ENCODE results near the gene MMD. TPM values are rescaled to one million over a fixed set of nuclear protein-coding genes. Genes with fewer than 3 reads are reported as not detected.
"Not testable (repeated sequence)": the region's sequence is repeated elsewhere in the genome, so short reads cannot be mapped to it uniquely, and the experiment has no call there.

Gene MMD
- total RNA-seq, 1 donor from 2014 or later: 36.9 TPM

DNA sequence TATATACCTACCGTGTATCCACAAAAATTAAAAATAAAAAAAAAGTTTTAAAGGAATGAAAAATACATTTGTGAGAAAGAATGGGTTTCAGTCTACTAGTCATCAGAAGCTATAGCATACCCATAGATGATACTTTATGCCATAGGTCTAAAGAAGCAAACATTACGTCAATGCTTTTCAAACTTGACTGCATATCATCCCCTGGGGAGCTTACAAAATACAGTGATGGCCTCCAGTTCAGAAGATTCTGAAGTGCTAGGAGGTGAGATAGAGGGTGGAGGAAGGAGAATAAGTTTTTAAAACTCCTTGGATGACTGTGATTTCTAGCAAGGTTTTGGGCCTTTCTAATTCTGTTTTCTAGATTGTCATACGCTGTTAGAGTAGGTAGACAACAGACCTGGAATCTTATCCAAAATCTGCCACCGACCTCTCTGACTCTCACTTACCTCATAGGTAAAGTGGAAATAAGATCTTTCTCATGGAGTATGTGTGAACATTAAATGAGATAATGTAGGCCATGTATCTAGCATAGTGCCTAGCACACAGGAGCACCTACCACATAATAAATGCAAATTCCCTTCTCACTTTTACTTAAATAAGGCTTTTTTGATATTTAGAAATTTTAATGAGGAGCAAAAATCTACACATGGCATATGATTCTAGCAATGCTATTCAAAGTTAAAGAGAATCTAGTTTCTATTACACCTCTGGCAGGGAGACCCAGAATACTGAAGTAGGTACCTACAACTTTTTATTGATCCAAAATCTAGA lies 12.4 kb downstream of the MMD start:
- no peaks in the 10 kb centered on the region for H3K27me3 Mint-ChIP-seq
- TF ChIP-seq, protein P1, sequence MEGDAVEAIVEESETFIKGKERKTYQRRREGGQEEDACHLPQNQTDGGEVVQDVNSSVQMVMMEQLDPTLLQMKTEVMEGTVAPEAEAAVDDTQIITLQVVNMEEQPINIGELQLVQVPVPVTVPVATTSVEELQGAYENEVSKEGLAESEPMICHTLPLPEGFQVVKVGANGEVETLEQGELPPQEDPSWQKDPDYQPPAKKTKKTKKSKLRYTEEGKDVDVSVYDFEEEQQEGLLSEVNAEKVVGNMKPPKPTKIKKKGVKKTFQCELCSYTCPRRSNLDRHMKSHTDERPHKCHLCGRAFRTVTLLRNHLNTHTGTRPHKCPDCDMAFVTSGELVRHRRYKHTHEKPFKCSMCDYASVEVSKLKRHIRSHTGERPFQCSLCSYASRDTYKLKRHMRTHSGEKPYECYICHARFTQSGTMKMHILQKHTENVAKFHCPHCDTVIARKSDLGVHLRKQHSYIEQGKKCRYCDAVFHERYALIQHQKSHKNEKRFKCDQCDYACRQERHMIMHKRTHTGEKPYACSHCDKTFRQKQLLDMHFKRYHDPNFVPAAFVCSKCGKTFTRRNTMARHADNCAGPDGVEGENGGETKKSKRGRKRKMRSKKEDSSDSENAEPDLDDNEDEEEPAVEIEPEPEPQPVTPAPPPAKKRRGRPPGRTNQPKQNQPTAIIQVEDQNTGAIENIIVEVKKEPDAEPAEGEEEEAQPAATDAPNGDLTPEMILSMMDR (conservative IDR thresholded peaks at IDR 0.05): no peak
- H3K4me1 Mint-ChIP-seq (ENCODE audit: unreplicated experiment): peaks cover 5% of the 10 kb centered on the region
- no peak overlapping the region for H3K4me3 Mint-ChIP-seq
- H3K9me3 Mint-ChIP-seq: no peaks in the 10 kb centered on the region
- peaks cover 42% of the 10 kb centered on the region for H3K36me3 Mint-ChIP-seq
- H3K27ac Mint-ChIP-seq: no peak overlapping the region
- no peak for DNase-seq (ENCODE audit: extremely low spot score, unreplicated experiment)

GRCh38 chr17:55407641-55408566 lies 13.7 kb downstream of the MMD start:
- no peaks in the 10 kb centered on the region for H3K4me1 Mint-ChIP-seq (ENCODE audit: unreplicated experiment)
- H3K27me3 Mint-ChIP-seq: no peaks in the 10 kb centered on the region
- no peaks in the 10 kb centered on the region for H3K9me3 Mint-ChIP-seq
- no peak overlapping the region for H3K27ac Mint-ChIP-seq
- TF ChIP-seq, protein P1 (conservative IDR thresholded peaks at IDR 0.05): no peak
- no peak overlapping the region for H3K4me3 Mint-ChIP-seq
- DNase-seq (ENCODE audit: extremely low spot score, unreplicated experiment): no peak
- H3K36me3 Mint-ChIP-seq: peaks cover 37% of the 10 kb centered on the region

DNA sequence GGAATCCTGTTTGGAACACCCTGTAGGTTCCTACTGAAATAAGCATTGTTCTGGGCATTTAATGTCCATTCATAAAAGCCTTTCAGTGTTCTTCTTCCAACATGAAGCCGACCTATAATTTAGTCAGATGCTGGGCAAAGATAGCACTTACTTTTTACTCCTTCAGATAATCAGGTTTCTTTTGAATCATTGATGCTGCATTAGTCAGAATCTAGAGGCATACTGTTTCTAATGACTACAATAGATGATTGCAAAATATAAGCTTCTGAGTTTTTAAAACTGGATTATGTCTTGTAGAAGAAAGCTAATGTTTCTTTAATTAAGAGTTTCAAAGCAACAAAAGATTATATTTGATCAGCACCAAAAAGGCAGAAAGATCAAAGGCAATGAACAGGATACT lies 16.0 kb downstream of the MMD start:
- Mint-ChIP-seq H3K27ac (no peak overlapping the region), H3K9me3 (no peaks in the 10 kb centered on the region), H3K27me3 (no peaks in the 10 kb centered on the region), H3K36me3 (peaks cover 29% of the 10 kb centered on the region), H3K4me1 (ENCODE audit: unreplicated experiment) (no peaks in the 10 kb centered on the region), H3K4me3 (no peak overlapping the region)
- no peak for DNase-seq (ENCODE audit: extremely low spot score, unreplicated experiment)
- TF ChIP-seq, protein P1 (conservative IDR thresholded peaks at IDR 0.05): no peak

- H3K4me1 Mint-ChIP-seq (ENCODE audit: unreplicated experiment); H3K27ac Mint-ChIP-seq; H3K9me3 Mint-ChIP-seq; H3K27me3 Mint-ChIP-seq; H3K4me3 Mint-ChIP-seq; DNase-seq (ENCODE audit: extremely low spot score, unreplicated experiment): not testable (repeated sequence)
- peaks cover 30% of the 10 kb centered on the region for H3K36me3 Mint-ChIP-seq
Observed at GRCh38 chr17:55404197-55404596, 17.4 kb downstream of the MMD start.

GRCh38 chr17:55402374-55402773 lies 19.3 kb downstream of the MMD start:
- DNase-seq (ENCODE audit: extremely low spot score, unreplicated experiment): no peak
- Mint-ChIP-seq H3K27me3 (no peaks in the 10 kb centered on the region), H3K9me3 (no peaks in the 10 kb centered on the region), H3K36me3 (peaks cover 41% of the 10 kb centered on the region), H3K4me3 (no peak overlapping the region), H3K4me1 (ENCODE audit: unreplicated experiment) (no peaks in the 10 kb centered on the region), H3K27ac (no peak overlapping the region)
- TF ChIP-seq, protein P1 (conservative IDR thresholded peaks at IDR 0.05): no peak

- H3K9me3 Mint-ChIP-seq: no peaks in the 10 kb centered on the region
- peaks cover 45% of the 10 kb centered on the region for H3K36me3 Mint-ChIP-seq
- no peak for DNase-seq (ENCODE audit: extremely low spot score, unreplicated experiment)
- H3K27ac Mint-ChIP-seq: no peak overlapping the region
- TF ChIP-seq, protein P1 (conservative IDR thresholded peaks at IDR 0.05): no peak
- H3K4me3 Mint-ChIP-seq: no peak overlapping the region
- no peaks in the 10 kb centered on the region for H3K4me1 Mint-ChIP-seq (ENCODE audit: unreplicated experiment)
- no peaks in the 10 kb centered on the region for H3K27me3 Mint-ChIP-seq
Observed at GRCh38 chr17:55398689-55399088, 22.9 kb downstream of the MMD start.
